ENCODE data around the gene WDR59.

GRCh38 chr16:75004460-75004859 is 19.5 kb upstream of the WDR59 start:
- TF ChIP-seq POLR2A (IDR thresholded peaks at IDR 0.05; ENCODE audit: low read length) (no peak), GATA1 (IDR thresholded peaks at IDR 0.05; ENCODE audit: low read depth, low read length) (no peak)
